GM21367 (cell line): ENCODE measurements around the gene NOPCHAP1.
"Not testable (repeated sequence)": the region's sequence is repeated elsewhere in the genome, so short reads cannot be mapped to it uniquely, and the experiment has no call there.

ENCODE experiments used
- ATAC-seq: cut with Tn5 transposase; IDR thresholded peaks from one replicate; pipeline ENCODE4 v1.9.1; 2021; ENCODE audit not compliant: unreplicated experiment

The NOPCHAP1 gene

GRCh38 chr12:104964167-104964855, 21.8 kb upstream of the NOPCHAP1 start:
- ATAC-seq, result no peak

- ATAC-seq, result no peak
Observed at GRCh38 chr12:104964856-104965205, 21.3 kb upstream of the NOPCHAP1 start.

- peak; percentile 80 for ATAC-seq
Observed at GRCh38 chr12:104966677-104967076, 19.4 kb upstream of the NOPCHAP1 start.

GRCh38 chr12:104969343-104969742, 16.8 kb upstream of the NOPCHAP1 start:
- no peak for ATAC-seq

DNA sequence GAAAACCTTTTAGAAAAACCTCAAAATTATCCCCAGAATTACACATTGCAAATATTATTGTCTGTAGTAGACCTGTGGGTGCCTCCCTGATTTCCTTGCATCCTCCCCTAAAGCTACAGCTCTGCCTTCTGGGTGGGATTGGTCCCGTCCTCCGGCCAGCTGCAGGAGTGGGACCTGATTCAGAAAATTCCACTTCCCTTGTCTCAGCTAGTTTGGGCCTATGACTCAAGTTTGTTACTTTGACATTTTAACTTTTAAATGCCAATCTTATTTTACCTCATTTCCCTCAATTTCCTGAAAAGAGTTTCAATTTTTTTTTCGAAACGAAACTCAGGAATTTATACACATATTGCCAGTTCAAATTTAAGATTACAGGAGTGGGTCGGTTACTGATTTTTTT, 14.8 kb upstream of the NOPCHAP1 start:
- ATAC-seq, result no peak

GRCh38 chr12:104973250-104973649, 12.9 kb upstream of the NOPCHAP1 start:
- no peak for ATAC-seq

DNA sequence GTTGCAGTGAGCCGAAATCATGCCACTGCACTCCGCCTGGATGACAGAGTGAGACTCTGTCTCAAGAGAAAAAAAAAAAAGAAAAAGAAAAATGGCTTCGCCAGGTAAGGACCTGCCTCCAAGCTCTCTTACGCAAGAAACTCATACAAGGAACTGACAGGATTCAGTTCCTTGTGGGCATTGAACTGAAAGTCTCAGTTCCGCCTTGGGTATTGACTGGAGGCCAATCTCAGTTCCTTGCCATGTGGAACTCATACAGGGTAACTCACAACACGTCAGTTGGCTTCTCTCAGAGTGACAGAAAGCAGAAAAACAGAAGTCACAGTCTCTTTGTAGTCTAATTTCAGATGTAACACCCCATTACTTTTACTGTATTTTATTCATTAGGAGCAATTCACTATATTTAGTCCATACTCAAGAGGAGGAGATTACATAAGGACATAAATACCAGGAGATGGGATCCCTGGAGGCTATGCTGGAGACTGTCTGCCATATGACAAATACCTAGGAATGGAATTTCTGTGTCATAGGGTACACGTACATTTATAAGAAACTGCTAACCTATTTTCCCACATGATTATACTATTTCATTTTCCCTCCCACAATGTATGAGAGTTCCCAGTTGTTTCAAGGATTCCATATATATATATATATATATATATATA, 11.4 kb upstream of the NOPCHAP1 start:
- ATAC-seq, result peak; percentile 93

DNA sequence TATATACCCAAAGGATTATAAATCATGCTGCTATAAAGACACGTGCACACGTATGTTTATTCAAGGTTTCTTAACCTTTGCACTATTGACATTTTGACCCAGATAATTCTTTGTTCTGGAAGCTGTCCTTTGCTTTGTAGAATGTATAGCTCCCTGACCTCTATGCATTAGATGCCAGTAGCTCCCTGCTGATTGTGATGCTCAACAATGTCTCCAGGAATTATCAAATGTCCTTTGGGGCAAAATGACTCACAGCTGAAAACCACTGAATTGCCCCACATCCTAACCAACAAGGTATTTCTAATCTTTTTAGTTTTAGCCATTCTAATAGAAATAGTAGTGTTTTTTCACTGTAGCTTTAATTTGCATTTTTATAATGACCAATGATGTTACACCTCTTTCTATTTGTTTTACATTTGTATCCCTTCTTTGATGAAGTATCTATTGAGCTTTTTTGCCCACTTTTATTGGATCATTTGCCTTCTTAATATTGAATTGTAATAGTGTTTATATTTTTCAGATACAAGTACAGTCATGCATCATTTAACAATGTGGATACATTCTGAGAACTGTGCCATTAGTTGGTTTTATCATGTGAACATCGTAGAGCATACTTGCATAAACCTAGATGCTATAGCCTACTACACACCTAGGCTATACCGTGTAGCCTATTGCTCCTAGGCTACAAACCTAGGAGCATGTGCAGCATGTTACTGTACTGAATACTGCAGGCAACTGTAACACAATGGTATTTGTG, 10.4 kb upstream of the NOPCHAP1 start:
- no peak for ATAC-seq

DNA sequence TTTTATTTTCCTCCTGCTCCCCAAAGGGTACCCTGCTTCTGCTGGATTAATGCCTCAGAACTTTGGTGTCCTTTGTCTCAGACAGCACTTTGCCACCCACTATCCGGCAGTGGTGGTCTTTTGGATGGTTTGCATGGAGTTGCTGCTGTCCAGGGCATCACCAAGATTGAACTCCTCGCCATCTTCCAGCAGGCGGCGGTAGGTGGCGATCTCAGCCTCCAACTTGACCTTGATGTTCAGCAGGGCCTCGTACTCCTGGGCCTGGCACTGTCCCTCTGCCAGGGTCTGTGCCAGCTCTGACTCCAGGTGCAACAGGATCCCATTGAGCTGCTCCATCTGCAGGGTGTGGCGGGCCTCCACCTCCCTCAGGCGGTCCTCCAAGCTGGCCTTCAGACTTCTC, 9.4 kb upstream of the NOPCHAP1 start:
- ATAC-seq, result no peak

GRCh38 chr12:104977688-104978087, 8.4 kb upstream of the NOPCHAP1 start:
- ATAC-seq, result not testable (repeated sequence)

- ATAC-seq, result no peak
Observed at GRCh38 chr12:104985206-104985605, 910 bp upstream of the NOPCHAP1 start.

- no peak for ATAC-seq
Observed at GRCh38 chr12:104990950-104991349, 4.8 kb downstream of the NOPCHAP1 start.

DNA sequence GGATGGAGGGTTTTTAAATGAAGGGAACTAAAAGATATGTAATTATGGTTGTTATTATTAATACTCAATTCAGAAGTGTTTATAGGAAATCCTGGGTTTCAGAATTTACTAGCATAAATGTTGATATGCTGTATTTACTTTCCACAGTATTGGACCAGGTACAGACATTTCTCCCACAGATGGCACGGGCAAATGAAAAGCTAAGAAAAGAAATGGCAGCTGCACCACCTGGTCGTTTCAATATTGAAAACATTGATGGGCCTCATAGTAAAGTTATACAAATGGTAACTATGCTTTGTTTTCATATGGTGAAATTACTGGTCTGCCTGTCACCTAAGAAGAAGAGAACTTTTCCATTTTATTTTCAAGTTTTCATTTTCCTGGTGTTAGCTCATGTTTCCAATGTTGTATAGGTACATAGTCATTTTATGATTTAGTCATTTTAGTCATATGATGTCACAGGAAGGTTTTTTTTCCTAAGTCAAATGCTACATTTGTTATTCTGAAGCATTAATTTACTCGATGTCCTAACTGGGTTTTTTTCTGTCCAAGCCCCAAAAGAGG, 5.5 kb downstream of the NOPCHAP1 start:
- no peak for ATAC-seq

GRCh38 chr12:104994336-104994735, 8.2 kb downstream of the NOPCHAP1 start:
- ATAC-seq, result no peak

GRCh38 chr12:104997541-104997940, 11.4 kb downstream of the NOPCHAP1 start:
- ATAC-seq, result no peak

- ATAC-seq, result no peak
Observed at GRCh38 chr12:104998423-104999346, 12.6 kb downstream of the NOPCHAP1 start.

GRCh38 chr12:104999347-104999685, 13.2 kb downstream of the NOPCHAP1 start:
- ATAC-seq, result no peak

DNA sequence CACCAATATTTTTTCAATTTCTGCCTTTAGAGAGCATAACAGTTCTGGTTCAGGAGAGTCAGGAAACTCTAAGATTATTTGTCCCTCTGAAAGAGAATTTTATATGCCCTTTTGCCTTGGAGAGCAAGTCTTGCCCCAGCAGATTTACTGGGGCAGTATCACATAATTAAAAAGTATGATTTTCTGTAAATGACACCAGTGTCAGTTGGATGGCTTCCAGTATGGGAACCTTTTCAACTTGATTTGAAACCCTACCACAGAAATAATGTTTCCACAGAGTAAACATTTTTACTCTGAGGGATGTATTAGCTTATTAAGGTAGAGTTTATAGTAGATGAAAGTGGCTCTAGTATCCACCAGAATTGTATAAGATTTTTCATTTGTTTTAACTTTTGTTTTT, 15.4 kb downstream of the NOPCHAP1 start:
- no peak for ATAC-seq

DNA sequence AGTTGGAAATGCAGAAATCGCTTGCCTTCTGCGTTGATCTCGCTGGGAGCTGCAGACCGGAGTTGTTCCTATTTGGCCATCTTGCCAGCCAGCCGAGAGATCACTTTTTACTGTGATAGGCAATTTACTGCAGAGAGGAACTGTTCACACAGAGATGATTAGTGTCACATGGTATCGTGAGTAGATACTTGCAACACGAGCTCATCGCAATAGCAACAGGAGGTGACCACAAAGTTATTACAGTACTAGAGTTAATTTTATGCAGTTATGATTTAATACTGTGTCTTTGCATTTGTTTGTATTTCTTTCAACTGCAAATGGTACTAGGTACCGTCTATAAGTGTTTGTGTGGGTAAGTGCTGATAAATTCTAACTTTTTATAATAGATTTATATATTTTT, 27.8 kb downstream of the NOPCHAP1 start:
- ATAC-seq, result no peak

- no peak for ATAC-seq
Observed at GRCh38 chr12:105014603-105015002, 28.5 kb downstream of the NOPCHAP1 start.

- ATAC-seq, result no peak
Observed at GRCh38 chr12:105015543-105015942, 29.4 kb downstream of the NOPCHAP1 start.
